ENCODE measurements around the gene CMKLR1.

Gene CMKLR1

GRCh38 chr12:108308395-108309085, 30.6 kb downstream of the CMKLR1 start:
- no peak for TF ChIP-seq NFIC (IDR thresholded peaks at IDR 0.05)
- TF ChIP-seq CREB1 (IDR thresholded peaks at IDR 0.05; ENCODE audit: low read depth) = no peak
- no peak for TF ChIP-seq MAX (IDR thresholded peaks at IDR 0.05)
- TF ChIP-seq TEAD4 (IDR thresholded peaks at IDR 0.05) = no peak
- no peak for TF ChIP-seq TAF1 (IDR thresholded peaks at IDR 0.05; ENCODE audit: low read depth)
- no peak for TF ChIP-seq ZBTB7A (IDR thresholded peaks at IDR 0.05; ENCODE audit: low read depth)
- TF ChIP-seq REST (IDR thresholded peaks at IDR 0.05; ENCODE audit: low read depth) = no peak
- no peak for TF ChIP-seq FOXM1 (IDR thresholded peaks at IDR 0.05; ENCODE audit: borderline replicate concordance, low read depth)
- no peak for TF ChIP-seq EP300 (IDR thresholded peaks at IDR 0.05; ENCODE audit: borderline replicate concordance)
- TF ChIP-seq YY1 (IDR thresholded peaks at IDR 0.05; ENCODE audit: low read depth) = no peak
- no peak for TF ChIP-seq RAD21 (IDR thresholded peaks at IDR 0.05; ENCODE audit: low read depth)
- no peak for TF ChIP-seq USF1 (IDR thresholded peaks at IDR 0.05)
- no peak for TF ChIP-seq EGR1 (IDR thresholded peaks at IDR 0.05)
- TF ChIP-seq TCF12 (IDR thresholded peaks at IDR 0.05; ENCODE audit: low read depth) = no peak
- no peak for TF ChIP-seq CEBPB (IDR thresholded peaks at IDR 0.05)

- TF ChIP-seq TEAD4 (IDR thresholded peaks at IDR 0.05) (no peak), CREB1 (IDR thresholded peaks at IDR 0.05; ENCODE audit: low read depth) (no peak), TAF1 (IDR thresholded peaks at IDR 0.05; ENCODE audit: low read depth) (no peak), REST (IDR thresholded peaks at IDR 0.05; ENCODE audit: low read depth) (no peak), CEBPB (IDR thresholded peaks at IDR 0.05) (no peak), TCF12 (IDR thresholded peaks at IDR 0.05; ENCODE audit: low read depth) (no peak), USF1 (IDR thresholded peaks at IDR 0.05) (no peak), EGR1 (IDR thresholded peaks at IDR 0.05) (no peak), ZBTB7A (IDR thresholded peaks at IDR 0.05; ENCODE audit: low read depth) (no peak), EP300 (IDR thresholded peaks at IDR 0.05; ENCODE audit: borderline replicate concordance) (no peak), FOXM1 (IDR thresholded peaks at IDR 0.05; ENCODE audit: borderline replicate concordance, low read depth) (no peak), NFIC (IDR thresholded peaks at IDR 0.05) (no peak), MAX (IDR thresholded peaks at IDR 0.05) (no peak), YY1 (IDR thresholded peaks at IDR 0.05; ENCODE audit: low read depth) (no peak)
These were observed 32.1 kb downstream of the CMKLR1 start for GRCh38 chr12:108307006-108307405.

- TF ChIP-seq EGR1 (IDR thresholded peaks at IDR 0.05) (no peak), MAX (IDR thresholded peaks at IDR 0.05) (no peak), NFIC (IDR thresholded peaks at IDR 0.05) (no peak), TCF12 (IDR thresholded peaks at IDR 0.05; ENCODE audit: low read depth) (no peak), ZBTB7A (IDR thresholded peaks at IDR 0.05; ENCODE audit: low read depth) (no peak), RAD21 (IDR thresholded peaks at IDR 0.05; ENCODE audit: low read depth) (no peak), TAF1 (IDR thresholded peaks at IDR 0.05; ENCODE audit: low read depth) (no peak), YY1 (IDR thresholded peaks at IDR 0.05; ENCODE audit: low read depth) (no peak), CREB1 (IDR thresholded peaks at IDR 0.05; ENCODE audit: low read depth) (no peak), TEAD4 (IDR thresholded peaks at IDR 0.05) (no peak), REST (IDR thresholded peaks at IDR 0.05; ENCODE audit: low read depth) (no peak), EP300 (IDR thresholded peaks at IDR 0.05; ENCODE audit: borderline replicate concordance) (no peak), USF1 (IDR thresholded peaks at IDR 0.05) (no peak), FOXM1 (IDR thresholded peaks at IDR 0.05; ENCODE audit: borderline replicate concordance, low read depth) (no peak), CEBPB (IDR thresholded peaks at IDR 0.05) (no peak)
These were observed 32.6 kb downstream of the CMKLR1 start for GRCh38 chr12:108306506-108306905.
